Natural killer cell (primary cell): ENCODE measurements around the gene C19orf81. TPM values are rescaled to one million over a fixed set of nuclear protein-coding genes. Genes with fewer than 3 reads are reported as not detected.
A peak's percentile ranks its signal among the peaks of the same experiment; 100 is the strongest.

Source experiments
- ATAC-seq, 3 donors: fragments of 150-1000 bp in 2 of 3; fragments of 200-7000 bp in 1 of 3; cut with Tn5 transposase; 1 replicate in 1 of 3; 2 replicates in 2 of 3; pipeline ENCODE4 v1.10.0; 2021; ENCODE audit warnings: mild to moderate bottlenecking in 2 of 3, moderate library complexity in 2 of 3
- DNase-seq, 2 donors: peaks; one replicate each; pipeline versions ENCODE4 v3.0.0 to v3.0.0-alpha.2; 2013 to 2021; ENCODE audit warnings: mixed read lengths in 1 of 2
- H3K27ac ChIP-seq: one replicate; pipeline ENCODE4 v1.5.1; 2013; ENCODE audit warnings: mild to moderate bottlenecking, low read length
- H3K27me3 ChIP-seq: one replicate; pipeline ENCODE4 v1.6.1; 2013; ENCODE audit warnings: low read length; ENCODE audit not compliant: control insufficient read depth, insufficient read depth
- H3K36me3 ChIP-seq: one replicate; pipeline ENCODE4 v1.6.1; 2013; ENCODE audit warnings: low read length; ENCODE audit not compliant: control insufficient read depth, insufficient read depth
- H3K4me1 ChIP-seq: one replicate; pipeline ENCODE4 v1.6.1; 2013; ENCODE audit warnings: low read length; ENCODE audit not compliant: control insufficient read depth, insufficient read depth
- H3K4me3 ChIP-seq: one replicate; pipeline ENCODE4 v1.5.1; 2013; ENCODE audit warnings: low read length
- H3K9me3 ChIP-seq: one replicate; pipeline ENCODE4 v1.6.1; 2013; ENCODE audit warnings: low read length; ENCODE audit not compliant: control insufficient read depth, insufficient read depth
- H3K27ac Mint-ChIP-seq, 2 donors: one replicate each; pipeline ENCODE4 v1.8.0; 2022; ENCODE audit warnings: mild to moderate bottlenecking in 2 of 2, mixed read lengths in 2 of 2, moderate library complexity in 1 of 2
- H3K27me3 Mint-ChIP-seq, 2 donors: one replicate each; pipeline ENCODE4 v1.8.0; 2022; ENCODE audit warnings: low read depth in 2 of 2, mixed read lengths in 2 of 2
- H3K36me3 Mint-ChIP-seq: one replicate; pipeline ENCODE4 v1.8.0; 2022; ENCODE audit warnings: mixed read lengths
- H3K4me1 Mint-ChIP-seq, 2 donors: one replicate each; pipeline ENCODE4 v1.8.0; 2022; ENCODE audit warnings: mixed read lengths in 2 of 2
- H3K4me3 Mint-ChIP-seq: one replicate; pipeline ENCODE4 v1.8.0; 2022; ENCODE audit warnings: mild to moderate bottlenecking, moderate library complexity, mixed read lengths
- H3K9me3 Mint-ChIP-seq, 2 donors: one replicate each; pipeline ENCODE4 v1.8.0; 2022; ENCODE audit warnings: mixed read lengths in 2 of 2
- WGBS: methylation state at CpG from one replicate; pipeline ENCODE4 v1.1.7; 2013; ENCODE audit warnings: missing lambda C conversion rate; ENCODE audit not compliant: insufficient coverage; 5-methylcytosine and 5-hydroxymethylcytosine counted together
- intact Hi-C: fragments of 100-400 bp; cut with micrococcal nuclease; formaldehyde crosslinking; loops from one replicate; pipeline ENCODE4 v1.14.2; 2022
- total RNA-seq, 4 donors: library from RNA; stranded (reverse); fragments of 120-200 nt in 1 of 4; gene quantifications; one replicate each; pipeline versions ENCODE4 v1.2.3 to v1.2.4, GENCODE V29; 2013 to 2022
- TF ChIP-seq, protein P1 (sequence below): fragments of 200-600 bp; IDR thresholded peaks from one replicate; pipeline ENCODE4 v1.8.0; 2022; ENCODE audit warnings: antibody characterized with exemption

Gene C19orf81
- total RNA-seq, 3 donors from 2014 or later (not counting 1 experiment from before 2014, with no cell fraction given), result not detected

DNA sequence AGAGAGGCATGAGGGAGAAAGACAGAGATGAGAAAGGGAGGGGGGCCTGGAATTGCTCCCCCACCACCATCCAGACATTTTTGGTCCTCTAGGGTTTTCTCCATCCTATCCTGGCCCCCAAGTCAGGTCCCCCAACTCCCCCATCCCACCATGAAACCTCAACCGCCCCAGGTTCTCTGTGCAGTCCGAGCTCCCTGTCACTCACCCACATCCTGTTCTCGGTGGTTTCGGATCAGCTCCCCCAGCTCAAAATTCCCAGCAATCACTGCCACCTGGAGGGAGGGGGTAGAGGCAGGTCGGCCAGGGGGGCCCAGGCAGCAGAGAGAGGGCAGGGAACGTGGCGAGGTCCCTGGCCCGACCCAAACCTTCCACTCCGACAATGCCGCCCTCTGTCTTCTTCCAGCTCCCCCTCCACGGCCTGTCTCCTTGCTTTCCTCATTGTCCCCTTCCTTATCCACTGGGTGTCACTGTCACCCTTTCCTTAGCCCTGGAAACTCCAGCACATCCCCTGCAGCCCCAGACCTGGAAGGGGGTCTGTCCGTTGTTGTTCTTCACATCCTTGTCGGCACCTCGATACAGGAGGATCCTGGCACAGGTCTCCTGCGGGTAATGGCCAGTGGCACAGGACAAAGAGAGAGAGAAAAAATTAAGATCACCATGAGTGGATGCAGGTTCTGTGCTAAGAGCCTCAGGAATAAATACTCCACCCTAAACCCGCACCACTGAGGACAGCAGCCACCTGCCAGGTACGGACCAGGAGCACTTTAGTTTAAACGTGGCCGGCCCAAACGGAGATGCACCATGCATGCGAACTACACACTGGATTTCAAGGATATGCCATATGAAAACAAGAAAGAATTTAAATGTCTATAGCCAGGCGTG lies 54.9 kb downstream of the C19orf81 start:
- intact Hi-C loops, result no loop called here
- H3K4me1 ChIP-seq, result no peaks in the 10 kb centered on the region
- no peak overlapping the region for H3K4me3 Mint-ChIP-seq
- H3K36me3 ChIP-seq, result no peaks in the 10 kb centered on the region
- H3K4me3 ChIP-seq, result no peak overlapping the region
- no peaks in the 10 kb centered on the region for H3K27me3 ChIP-seq
- no peak overlapping the region for H3K27ac ChIP-seq
- no peaks in the 10 kb centered on the region for H3K9me3 ChIP-seq
- peaks cover 11 to 13% of the 10 kb centered on the region in 2 donors for H3K27me3 Mint-ChIP-seq
- no peak for ATAC-seq
- H3K9me3 Mint-ChIP-seq, result no peaks in the 10 kb centered on the region
- WGBS, result 49% methylated on average over 22 of the region's 22 CpGs
- no peak for DNase-seq
- TF ChIP-seq, protein P1, sequence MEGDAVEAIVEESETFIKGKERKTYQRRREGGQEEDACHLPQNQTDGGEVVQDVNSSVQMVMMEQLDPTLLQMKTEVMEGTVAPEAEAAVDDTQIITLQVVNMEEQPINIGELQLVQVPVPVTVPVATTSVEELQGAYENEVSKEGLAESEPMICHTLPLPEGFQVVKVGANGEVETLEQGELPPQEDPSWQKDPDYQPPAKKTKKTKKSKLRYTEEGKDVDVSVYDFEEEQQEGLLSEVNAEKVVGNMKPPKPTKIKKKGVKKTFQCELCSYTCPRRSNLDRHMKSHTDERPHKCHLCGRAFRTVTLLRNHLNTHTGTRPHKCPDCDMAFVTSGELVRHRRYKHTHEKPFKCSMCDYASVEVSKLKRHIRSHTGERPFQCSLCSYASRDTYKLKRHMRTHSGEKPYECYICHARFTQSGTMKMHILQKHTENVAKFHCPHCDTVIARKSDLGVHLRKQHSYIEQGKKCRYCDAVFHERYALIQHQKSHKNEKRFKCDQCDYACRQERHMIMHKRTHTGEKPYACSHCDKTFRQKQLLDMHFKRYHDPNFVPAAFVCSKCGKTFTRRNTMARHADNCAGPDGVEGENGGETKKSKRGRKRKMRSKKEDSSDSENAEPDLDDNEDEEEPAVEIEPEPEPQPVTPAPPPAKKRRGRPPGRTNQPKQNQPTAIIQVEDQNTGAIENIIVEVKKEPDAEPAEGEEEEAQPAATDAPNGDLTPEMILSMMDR, result no peak
- H3K27ac Mint-ChIP-seq, result no peak overlapping the region
- H3K4me1 Mint-ChIP-seq, result no peaks in the 10 kb centered on the region
- H3K36me3 Mint-ChIP-seq, result no peaks in the 10 kb centered on the region

DNA sequence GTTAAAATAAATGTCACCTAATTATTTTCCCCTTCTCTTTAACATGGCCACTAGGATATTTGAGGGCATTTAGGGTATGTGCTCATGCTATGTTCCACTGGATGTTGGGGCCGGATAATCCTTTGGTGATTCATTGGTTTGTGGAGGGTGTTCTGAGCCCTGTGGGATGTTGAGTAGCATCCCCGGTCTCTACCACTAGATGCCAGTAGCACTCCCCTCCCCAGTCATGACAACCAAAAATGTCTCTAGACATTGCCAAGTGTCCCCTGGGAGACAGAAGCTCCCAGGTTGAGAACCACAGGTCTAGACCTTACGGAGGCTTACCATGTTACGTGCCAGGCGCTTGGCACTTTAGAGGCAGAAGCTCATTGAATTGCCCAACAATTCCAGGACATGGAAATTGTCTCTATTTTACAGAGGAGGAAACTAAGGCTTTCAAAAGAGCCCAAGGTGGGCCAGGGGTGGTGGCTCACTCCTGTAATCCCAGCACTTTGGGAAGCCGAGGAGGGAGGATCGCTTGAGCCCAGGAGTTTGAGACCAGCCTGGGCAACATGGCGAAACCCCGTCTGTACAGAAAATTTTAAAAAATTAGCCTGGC lies 56.3 kb downstream of the C19orf81 start:
- no peaks in the 10 kb centered on the region for H3K27me3 ChIP-seq
- no peaks in the 10 kb centered on the region for H3K36me3 ChIP-seq
- H3K27me3 Mint-ChIP-seq, result peaks cover 7 to 10% of the 10 kb centered on the region in 2 donors
- H3K9me3 ChIP-seq, result no peaks in the 10 kb centered on the region
- H3K27ac ChIP-seq, result no peak overlapping the region
- no peaks in the 10 kb centered on the region for H3K36me3 Mint-ChIP-seq
- TF ChIP-seq, protein P1, result peak; percentile 49
- no peak overlapping the region for H3K27ac Mint-ChIP-seq
- no peaks in the 10 kb centered on the region for H3K4me1 Mint-ChIP-seq
- 58% methylated on average over 7 of the region's 9 CpGs for WGBS
- H3K9me3 Mint-ChIP-seq, result no peaks in the 10 kb centered on the region
- ATAC-seq (peak; percentile 63 to 86 (median 85)), DNase-seq (peak in 1 of 2 donors; percentile 61)
- intact Hi-C loops, result loop anchor here (1.0 kb wide), 1 partner anchor 78 kb away; no protein-coding TSS in a partner anchor
- H3K4me3 Mint-ChIP-seq, result no peak overlapping the region
- no peaks in the 10 kb centered on the region for H3K4me1 ChIP-seq
- H3K4me3 ChIP-seq, result no peak overlapping the region

DNA sequence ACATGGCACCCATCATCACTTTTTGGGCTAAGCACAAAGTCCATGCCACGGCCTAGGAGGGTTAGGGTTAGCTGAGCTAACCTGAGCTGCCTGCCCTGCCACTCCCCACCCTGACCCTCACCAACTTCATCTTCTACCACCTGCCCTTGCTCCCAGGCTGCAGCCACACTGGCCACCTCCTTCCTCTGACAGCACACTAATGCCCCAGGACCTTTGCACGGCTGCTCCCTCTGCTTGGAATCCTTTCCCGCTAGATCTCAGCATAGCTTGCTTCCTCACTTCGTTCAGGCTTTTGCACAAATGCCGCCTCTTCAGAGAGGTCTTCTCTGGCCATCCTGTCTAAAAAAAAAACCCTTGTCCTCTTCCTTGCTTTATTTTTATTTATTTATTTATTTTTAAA lies 57.1 kb downstream of the C19orf81 start:
- H3K27me3 ChIP-seq, result no peaks in the 10 kb centered on the region

More for the DNA sequence above, 57.1 kb downstream of the C19orf81 start:
- no peak overlapping the region for H3K4me3 Mint-ChIP-seq
- H3K27me3 Mint-ChIP-seq, result peaks cover 7 to 10% of the 10 kb centered on the region in 2 donors
- intact Hi-C loops, result no loop called here
- DNase-seq, result no peak
- Histone ChIP-seq H3K36me3 (no peaks in the 10 kb centered on the region), H3K27ac (no peak overlapping the region), H3K9me3 (no peaks in the 10 kb centered on the region), H3K4me1 (no peaks in the 10 kb centered on the region), H3K4me3 (no peak overlapping the region)
- no peaks in the 10 kb centered on the region for H3K9me3 Mint-ChIP-seq
- no peaks in the 10 kb centered on the region for H3K4me1 Mint-ChIP-seq
- no peak overlapping the region for H3K27ac Mint-ChIP-seq
- no peak for ATAC-seq
- H3K36me3 Mint-ChIP-seq, result no peaks in the 10 kb centered on the region
- 65% methylated on average over 5 of the region's 5 CpGs for WGBS
- TF ChIP-seq, protein P1, result no peak
